Upper lobe of left lung (tissue), 6 donors: ENCODE data around the gene PMIS2. TPM values are rescaled to one million over a fixed set of nuclear protein-coding genes. Genes with fewer than 3 reads are reported as not detected.
A peak's percentile ranks its signal among the peaks of the same experiment; 100 is the strongest.

Experiments
- ATAC-seq, 2 donors: fragments of 200-7000 bp; cut with Tn5 transposase; one replicate each; pipeline ENCODE4 v1.9.1; 2022; ENCODE audit warnings: mild to moderate bottlenecking in 2 of 2, moderate library complexity in 2 of 2; ENCODE audit not compliant: low FRiP score in 2 of 2
- DNase-seq, 2 donors: peaks; one replicate each; pipeline ENCODE4 v3.0.0-alpha.2; 2019 to 2020
- H3K27ac ChIP-seq, 4 donors: fragments of 200-600 bp; sonication (generic); one replicate each; pipeline ENCODE4 v1.5.1; 2016 to 2019
- H3K27me3 ChIP-seq, 4 donors: fragments of 200-600 bp; sonication (generic); one replicate each; pipeline ENCODE4 v1.5.1; 2017 to 2019
- H3K36me3 ChIP-seq, 4 donors: fragments of 200-600 bp; sonication (generic); one replicate each; pipeline ENCODE4 v1.5.1; 2016 to 2019
- H3K4me1 ChIP-seq, 4 donors: fragments of 200-600 bp; sonication (generic); one replicate each; pipeline ENCODE4 v1.5.1; 2018 to 2019
- H3K4me3 ChIP-seq, 4 donors: fragments of 200-600 bp; sonication (generic); one replicate each; pipeline ENCODE4 v1.5.1; 2017 to 2019; ENCODE audit warnings: mild to moderate bottlenecking in 2 of 4, moderate library complexity in 1 of 4
- H3K9me3 ChIP-seq, 4 donors: fragments of 200-600 bp; sonication (generic); one replicate each; pipeline ENCODE4 v1.5.1; 2018 to 2019
- CTCF ChIP-seq, 6 experiments: fragments of 450-650 bp in 4 of 6; fragments of 200-600 bp in 2 of 6; sonication (generic) in 2 of 6; IDR thresholded peaks; one replicate each; pipeline ENCODE4 v1.5.1; 2016 to 2019; ENCODE audit warnings: antibody characterized with exemption in 6 of 6
- EP300 ChIP-seq, 4 donors: sonication (generic); formaldehyde crosslinking; IDR thresholded peaks; one replicate each; pipeline ENCODE4 v1.5.1; 2017; ENCODE audit warnings: antibody characterized with exemption in 4 of 4, control low read depth in 2 of 4
- POLR2A ChIP-seq, 4 donors: fragments of 450-650 bp; IDR thresholded peaks; one replicate each; pipeline ENCODE4 v1.5.1; 2016 to 2017; ENCODE audit warnings: antibody characterized with exemption in 4 of 4, mild to moderate bottlenecking in 2 of 4
- POLR2AphosphoS5 ChIP-seq, 2 donors: sonication (generic); formaldehyde crosslinking; IDR thresholded peaks; one replicate each; pipeline ENCODE4 v1.5.1; 2017; ENCODE audit warnings: antibody characterized with exemption in 2 of 2
- WGBS, 2 donors: methylation state at CpG; one replicate each; pipeline ENCODE4 v1.1.5; 2017 to 2018; 5-methylcytosine and 5-hydroxymethylcytosine counted together
- total RNA-seq, 6 donors: library from RNA; depleted of rRNA in 4 of 6; stranded (reverse); fragments of >200 nt in 4 of 6; gene quantifications; one replicate each; pipeline versions ENCODE4 v1.1.0 to v1.2.1, GENCODE V29; 2016 to 2021
- donor health status: DM: no; HTN: no; CAD: no; lungs with moderate emphysema.
- donor health status: DM: no; HTN: yes; CAD: no; lungs with severe emphysema.

The PMIS2 gene
- total RNA-seq, 6 donors from 2014 or later, result not detected

GRCh38 chr19:35629332-35629633 lies 43.3 kb downstream of the PMIS2 start:
- 0 to 10% methylated on average over 9 to 15 of the region's 15 CpGs for whole genome bisulfite sequencing, 2 donors

GRCh38 chr19:35633727-35634440 lies 47.9 kb downstream of the PMIS2 start:
- H3K9me3 ChIP-seq, result no peaks in the 10 kb centered on the region
- H3K27me3 ChIP-seq, result no peaks in the 10 kb centered on the region
- DNase-seq, result peak in 1 of 2 donors; percentile 78
- H3K36me3 ChIP-seq, result peaks cover 50 to 83% (median 77%) of the 10 kb centered on the region in 4 donors
- no peak overlapping the region for H3K4me3 ChIP-seq
- WGBS, 2 donors, result 92 to 97% methylated on average over 15 to 29 of the region's 29 CpGs
- TF ChIP-seq POLR2AphosphoS5 (IDR thresholded peaks at IDR 0.05) (no peak), CTCF (IDR thresholded peaks at IDR 0.05) (no peak), EP300 (IDR thresholded peaks at IDR 0.05) (no peak), POLR2A (IDR thresholded peaks at IDR 0.05) (no peak)
- peaks cover 9 to 16% (median 12%) of the 10 kb centered on the region in 4 donors for H3K4me1 ChIP-seq
- no peak overlapping the region for H3K27ac ChIP-seq
- ATAC-seq, result no peak

More at GRCh38 chr19:35629332-35629633, 43.3 kb downstream of the PMIS2 start:
- Histone ChIP-seq H3K27me3 (no peaks in the 10 kb centered on the region), H3K9me3 (no peaks in the 10 kb centered on the region), H3K27ac (peak overlapping the region; percentile 90 to 96 (median 92)), H3K36me3 (peaks cover 30 to 42% (median 37%) of the 10 kb centered on the region in 4 donors), H3K4me3 (peak overlapping the region; percentile 75 to 100 (median 90)), H3K4me1 (peaks cover 9 to 22% (median 17%) of the 10 kb centered on the region in 4 donors)
- TF ChIP-seq CTCF (IDR thresholded peaks at IDR 0.05) (no peak), POLR2AphosphoS5 (IDR thresholded peaks at IDR 0.05) (no peak), EP300 (IDR thresholded peaks at IDR 0.05) (no peak), POLR2A (IDR thresholded peaks at IDR 0.05) (no peak)
- ATAC-seq (no peak), DNase-seq (no peak)

- no peak for DNase-seq
- no peak overlapping the region for H3K27ac ChIP-seq
- no peaks in the 10 kb centered on the region for H3K27me3 ChIP-seq
- ATAC-seq, result no peak
- peaks cover 0 to 6% (median 4%) of the 10 kb centered on the region in 4 donors for H3K4me1 ChIP-seq
- no peaks in the 10 kb centered on the region for H3K9me3 ChIP-seq
- no peak overlapping the region for H3K4me3 ChIP-seq
- TF ChIP-seq CTCF (IDR thresholded peaks at IDR 0.05), result no peak
- TF ChIP-seq POLR2A (IDR thresholded peaks at IDR 0.05), result no peak
- TF ChIP-seq POLR2AphosphoS5 (IDR thresholded peaks at IDR 0.05), result no peak
- TF ChIP-seq EP300 (IDR thresholded peaks at IDR 0.05), result no peak
- WGBS, 2 donors, result 98 to 100% methylated on average over 3 of the region's 3 CpGs
- peaks cover 41 to 67% (median 65%) of the 10 kb centered on the region in 4 donors for H3K36me3 ChIP-seq
Observed at GRCh38 chr19:35636651-35637050, 50.7 kb downstream of the PMIS2 start.

Other genes with a start within 250 kb of the PMIS2 start
- under 1 TPM in 1 of 6 donors, not detected in 5; 0.17 TPM for gene FFAR1, start 238.3 kb upstream of the PMIS2 start, total RNA-seq
- under 1 TPM in 1 of 6 donors, not detected in 5; 0.24 TPM for gene FFAR3, start 227.7 kb upstream of the PMIS2 start, total RNA-seq
- under 1 TPM in 2 of 6 donors, not detected in 4; 0.14 to 0.17 TPM for gene GPR42, start 215.1 kb upstream of the PMIS2 start, total RNA-seq
- gene FFAR2, start 137.9 kb upstream of the PMIS2 start, total RNA-seq, result 1 to 10 TPM in 3 of 6 donors, under 1 TPM in 2, not detected in 1; 0.22 to 9.0 (median 2.1) TPM
- gene KRTDAP, start 95.7 kb upstream of the PMIS2 start, total RNA-seq, result under 1 TPM in 1 of 6 donors, not detected in 5; 0.61 TPM
- 100 to 1,000 TPM in 3 of 6 donors, 10 to 100 TPM in 3; 64.9 to 127 (median 101) TPM for gene DMKN, start 72.5 kb upstream of the PMIS2 start, total RNA-seq
- gene SBSN, start 57.9 kb upstream of the PMIS2 start, total RNA-seq, result not detected
- not detected for gene GAPDHS, start 52.7 kb upstream of the PMIS2 start, total RNA-seq
- gene TMEM147, start 40.5 kb upstream of the PMIS2 start, total RNA-seq, result 10 to 100 TPM; 25.1 to 94.2 (median 71.2) TPM
- not detected for gene ATP4A, start 22.5 kb upstream of the PMIS2 start, total RNA-seq
- gene HAUS5, start 26.6 kb downstream of the PMIS2 start, total RNA-seq, result 10 to 100 TPM in 4 of 6 donors, 1 to 10 TPM in 2; 5.6 to 32.5 (median 11.3) TPM
- gene RBM42, start 42.9 kb downstream of the PMIS2 start, total RNA-seq, result 10 to 100 TPM; 37.7 to 80.3 (median 71.3) TPM
- gene ETV2, start 55.6 kb downstream of the PMIS2 start, total RNA-seq, result 1 to 10 TPM in 3 of 6 donors, under 1 TPM in 1, not detected in 2; 0.83 to 8.0 (median 1.8) TPM
- gene COX6B1, start 62.1 kb downstream of the PMIS2 start, total RNA-seq, result 100 to 1,000 TPM in 5 of 6 donors, 10 to 100 TPM in 1; 90.1 to 290 (median 235) TPM
- not detected for gene UPK1A, start 80.3 kb downstream of the PMIS2 start, total RNA-seq
- gene ZBTB32, start 118.4 kb downstream of the PMIS2 start, total RNA-seq, result under 1 TPM in 3 of 6 donors, not detected in 3; 0.20 to 0.55 (median 0.30) TPM
- 10 to 100 TPM; 23.3 to 70.2 (median 37.3) TPM for gene KMT2B, start 131.8 kb downstream of the PMIS2 start, total RNA-seq
- gene IGFLR1, start 156.3 kb downstream of the PMIS2 start, total RNA-seq, result 10 to 100 TPM in 5 of 6 donors, 1 to 10 TPM in 1; 6.4 to 28.4 (median 18.8) TPM
- 100 to 1,000 TPM in 1 of 6 donors, 10 to 100 TPM in 4, 1 to 10 TPM in 1; 8.5 to 157 (median 22.0) TPM for gene U2AF1L4, start 159.2 kb downstream of the PMIS2 start, total RNA-seq
- 10 to 100 TPM; 43.4 to 60.9 (median 54.5) TPM for gene PSENEN, start 159.5 kb downstream of the PMIS2 start, total RNA-seq
- gene LIN37, start 162.4 kb downstream of the PMIS2 start, total RNA-seq, result 10 to 100 TPM in 3 of 6 donors, 1 to 10 TPM in 3; 4.0 to 16.9 (median 10.9) TPM
- gene HSPB6, start 170.9 kb downstream of the PMIS2 start, total RNA-seq, result 10 to 100 TPM in 4 of 6 donors, 1 to 10 TPM in 2; 4.2 to 46.2 (median 18.4) TPM
- 10 to 100 TPM; 13.8 to 32.5 (median 19.5) TPM for gene PROSER3, start 172.0 kb downstream of the PMIS2 start, total RNA-seq
- gene ARHGAP33, start 189.4 kb downstream of the PMIS2 start, total RNA-seq, result 100 to 1,000 TPM in 1 of 6 donors, 10 to 100 TPM in 3, 1 to 10 TPM in 2; 5.9 to 109 (median 14.5) TPM
- gene PRODH2, start 226.7 kb downstream of the PMIS2 start, total RNA-seq, result not detected